Parathyroid adenoma (tissue), 2 donors: Measurements from ENCODE around the gene TSC2.

Experiments
- H2AFZ ChIP-seq: fragments of 300-600 bp; sonication (generic); one replicate; pipeline ENCODE4 v1.7.0; 2017; ENCODE audit warnings: antibody characterized with exemption, mild to moderate bottlenecking
- H3K27ac ChIP-seq: fragments of 300-600 bp; sonication (generic); one replicate; pipeline ENCODE4 v1.7.0; 2017
- H3K27me3 ChIP-seq: fragments of 300-600 bp; sonication (generic); one replicate; pipeline ENCODE4 v1.7.0; 2017; ENCODE audit warnings: low read length; ENCODE audit not compliant: control insufficient read depth, insufficient read depth
- H3K36me3 ChIP-seq: fragments of 300-600 bp; sonication (generic); one replicate; pipeline ENCODE4 v1.7.0; 2017; ENCODE audit warnings: low read length; ENCODE audit not compliant: control insufficient read depth, insufficient read depth
- H3K4me1 ChIP-seq: fragments of 300-600 bp; sonication (generic); one replicate; pipeline ENCODE4 v1.7.0; 2017; ENCODE audit warnings: control low read depth
- H3K4me2 ChIP-seq: fragments of 300-600 bp; sonication (generic); one replicate; pipeline ENCODE4 v1.7.0; 2017; ENCODE audit warnings: low read length
- H3K4me3 ChIP-seq: fragments of 300-600 bp; sonication (generic); one replicate; pipeline ENCODE4 v1.7.0; 2017; ENCODE audit warnings: low read depth, low read length
- H3K79me2 ChIP-seq: fragments of 300-600 bp; sonication (generic); one replicate; pipeline ENCODE4 v1.7.0; 2017; ENCODE audit warnings: control low read depth
- H3K9ac ChIP-seq: fragments of 300-600 bp; sonication (generic); one replicate; pipeline ENCODE4 v1.7.0; 2017; ENCODE audit warnings: mild to moderate bottlenecking
- H3K9me3 ChIP-seq: fragments of 300-600 bp; sonication (generic); one replicate; pipeline ENCODE4 v1.7.0; 2017; ENCODE audit warnings: low read length; ENCODE audit not compliant: control insufficient read depth
- TF ChIP-seq, protein P1 (sequence below): fragments of 300-600 bp; sonication (generic); IDR thresholded peaks from one replicate; pipeline ENCODE4 v1.7.0; 2017; ENCODE audit warnings: antibody characterized with exemption, mild to moderate bottlenecking
- donor health status: primary hyperparathyroidism.

Gene TSC2

DNA sequence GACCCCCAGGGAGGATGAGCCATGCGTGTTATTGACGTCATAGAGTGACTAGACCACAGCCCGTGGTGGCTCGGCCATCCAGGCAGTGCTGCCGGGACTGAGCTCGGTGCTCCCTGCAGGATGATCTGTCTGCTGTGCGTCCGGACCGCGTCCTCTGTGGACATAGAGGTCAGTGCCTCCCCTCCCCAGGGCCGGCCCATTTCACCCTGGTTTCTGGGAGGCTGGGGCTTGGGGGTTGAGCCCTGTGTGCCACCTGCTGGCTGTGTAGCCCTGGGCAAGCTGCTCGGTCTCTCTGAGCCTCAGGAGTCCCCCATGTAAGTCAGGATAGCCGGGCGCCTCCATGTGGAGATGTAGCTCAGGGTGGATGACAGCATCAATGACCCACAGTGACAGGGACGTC lies 8.3 kb downstream of the TSC2 start:
- Histone ChIP-seq H3K4me2 (no peak overlapping the region), H3K27me3 (no peaks in the 10 kb centered on the region), H3K36me3 (no peaks in the 10 kb centered on the region), H3K9ac (no peak overlapping the region), H3K27ac (no peak overlapping the region), H3K4me3 (no peak overlapping the region), H3K9me3 (no peaks in the 10 kb centered on the region), H3K4me1 (no peaks in the 10 kb centered on the region), H2AFZ (no peak overlapping the region), H3K79me2 (peaks cover 9% of the 10 kb centered on the region)
- TF ChIP-seq, protein P1, sequence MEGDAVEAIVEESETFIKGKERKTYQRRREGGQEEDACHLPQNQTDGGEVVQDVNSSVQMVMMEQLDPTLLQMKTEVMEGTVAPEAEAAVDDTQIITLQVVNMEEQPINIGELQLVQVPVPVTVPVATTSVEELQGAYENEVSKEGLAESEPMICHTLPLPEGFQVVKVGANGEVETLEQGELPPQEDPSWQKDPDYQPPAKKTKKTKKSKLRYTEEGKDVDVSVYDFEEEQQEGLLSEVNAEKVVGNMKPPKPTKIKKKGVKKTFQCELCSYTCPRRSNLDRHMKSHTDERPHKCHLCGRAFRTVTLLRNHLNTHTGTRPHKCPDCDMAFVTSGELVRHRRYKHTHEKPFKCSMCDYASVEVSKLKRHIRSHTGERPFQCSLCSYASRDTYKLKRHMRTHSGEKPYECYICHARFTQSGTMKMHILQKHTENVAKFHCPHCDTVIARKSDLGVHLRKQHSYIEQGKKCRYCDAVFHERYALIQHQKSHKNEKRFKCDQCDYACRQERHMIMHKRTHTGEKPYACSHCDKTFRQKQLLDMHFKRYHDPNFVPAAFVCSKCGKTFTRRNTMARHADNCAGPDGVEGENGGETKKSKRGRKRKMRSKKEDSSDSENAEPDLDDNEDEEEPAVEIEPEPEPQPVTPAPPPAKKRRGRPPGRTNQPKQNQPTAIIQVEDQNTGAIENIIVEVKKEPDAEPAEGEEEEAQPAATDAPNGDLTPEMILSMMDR: no peak

DNA sequence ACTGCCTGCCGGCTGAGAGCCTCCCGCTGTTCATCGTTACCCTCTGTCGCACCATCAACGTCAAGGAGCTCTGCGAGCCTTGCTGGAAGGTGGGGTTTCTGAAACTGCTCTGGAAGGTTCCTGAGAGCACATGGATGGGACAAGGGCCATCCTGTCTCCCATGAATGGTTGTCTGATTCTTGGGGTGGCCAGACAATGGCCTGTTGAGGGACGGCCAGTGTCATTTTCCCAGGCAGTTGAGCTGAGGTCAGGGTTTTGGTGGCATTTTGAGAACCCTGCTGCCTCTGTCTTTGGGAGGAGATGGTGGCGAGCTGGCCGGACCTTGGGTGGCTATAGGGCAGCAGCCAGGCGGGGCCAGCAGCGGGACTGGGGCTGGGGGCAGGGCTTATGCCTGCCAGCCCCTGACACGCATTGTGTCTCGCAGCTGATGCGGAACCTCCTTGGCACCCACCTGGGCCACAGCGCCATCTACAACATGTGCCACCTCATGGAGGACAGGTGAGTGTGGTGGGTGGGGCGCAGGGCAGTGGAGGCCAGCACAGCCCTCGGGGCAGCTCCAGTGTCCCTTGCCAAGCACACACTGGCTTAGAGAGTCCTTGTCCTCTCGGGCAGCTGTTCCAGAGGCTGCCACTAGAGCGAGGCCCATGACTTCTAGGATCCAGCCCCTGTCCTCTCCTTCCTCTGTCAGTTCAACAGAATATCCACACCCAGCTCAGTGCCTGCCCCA lies 9.1 kb downstream of the TSC2 start:
- no peak overlapping the region for H3K27ac ChIP-seq
- TF ChIP-seq, protein P1: no peak
- no peaks in the 10 kb centered on the region for H3K9me3 ChIP-seq
- no peak overlapping the region for H3K9ac ChIP-seq
- no peak overlapping the region for H3K4me3 ChIP-seq
- H3K4me1 ChIP-seq: no peaks in the 10 kb centered on the region
- no peaks in the 10 kb centered on the region for H3K36me3 ChIP-seq
- H3K4me2 ChIP-seq: no peak overlapping the region
- H3K27me3 ChIP-seq: no peaks in the 10 kb centered on the region
- peaks cover 3% of the 10 kb centered on the region for H3K79me2 ChIP-seq
- H2AFZ ChIP-seq: no peak overlapping the region

DNA sequence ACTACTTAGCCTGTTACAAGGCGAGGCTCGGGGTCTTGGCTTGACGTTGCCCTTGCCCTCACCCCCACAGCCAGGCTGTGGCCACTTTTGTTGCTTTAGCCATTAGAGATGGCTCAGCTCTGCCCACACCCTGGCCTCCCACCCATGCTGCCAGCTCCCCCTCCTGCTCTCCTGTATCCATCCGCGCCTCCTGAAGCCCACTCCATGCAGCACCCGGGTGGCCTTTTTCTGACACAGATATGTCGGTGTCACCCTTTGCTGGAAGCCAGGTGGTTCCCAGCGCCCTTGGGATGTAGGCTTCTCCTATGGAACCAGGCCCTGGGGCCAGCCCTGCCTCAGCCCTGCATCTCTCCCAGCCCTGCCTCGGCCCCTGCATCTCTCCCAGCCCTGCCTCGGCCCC lies 9.7 kb downstream of the TSC2 start:
- no peaks in the 10 kb centered on the region for H3K27me3 ChIP-seq
- H3K36me3 ChIP-seq: no peaks in the 10 kb centered on the region
- no peak overlapping the region for H3K27ac ChIP-seq
- peaks cover 1% of the 10 kb centered on the region for H3K79me2 ChIP-seq
- H3K4me1 ChIP-seq: no peaks in the 10 kb centered on the region
- no peak overlapping the region for H3K9ac ChIP-seq
- H2AFZ ChIP-seq: no peak overlapping the region
- H3K9me3 ChIP-seq: no peaks in the 10 kb centered on the region
- H3K4me3 ChIP-seq: no peak overlapping the region
- TF ChIP-seq, protein P1: no peak
- H3K4me2 ChIP-seq: no peak overlapping the region

DNA sequence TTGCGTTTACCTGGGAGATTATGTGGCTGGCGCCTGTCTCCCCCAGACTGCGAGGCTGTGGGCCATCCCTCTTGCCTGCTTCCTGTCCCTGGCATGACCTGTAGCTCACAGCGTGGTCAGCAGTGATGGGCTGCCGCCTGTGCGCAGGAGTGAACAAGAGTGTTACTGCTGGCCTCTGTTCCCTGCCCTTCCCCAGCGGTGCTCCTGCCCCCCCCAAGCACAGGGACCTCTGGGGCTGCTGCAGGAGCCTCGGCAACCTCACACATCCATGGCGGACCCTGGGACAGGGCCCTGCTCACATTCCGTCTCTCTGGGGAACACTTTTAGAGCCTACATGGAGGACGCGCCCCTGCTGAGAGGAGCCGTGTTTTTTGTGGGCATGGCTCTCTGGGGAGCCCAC lies 10.6 kb downstream of the TSC2 start:
- Histone ChIP-seq H3K4me3 (no peak overlapping the region), H3K27ac (no peak overlapping the region), H3K36me3 (no peaks in the 10 kb centered on the region), H3K9me3 (no peaks in the 10 kb centered on the region), H2AFZ (no peak overlapping the region), H3K27me3 (no peaks in the 10 kb centered on the region), H3K4me2 (no peak overlapping the region), H3K4me1 (no peaks in the 10 kb centered on the region), H3K79me2 (no peaks in the 10 kb centered on the region), H3K9ac (no peak overlapping the region)
- TF ChIP-seq, protein P1: no peak

DNA sequence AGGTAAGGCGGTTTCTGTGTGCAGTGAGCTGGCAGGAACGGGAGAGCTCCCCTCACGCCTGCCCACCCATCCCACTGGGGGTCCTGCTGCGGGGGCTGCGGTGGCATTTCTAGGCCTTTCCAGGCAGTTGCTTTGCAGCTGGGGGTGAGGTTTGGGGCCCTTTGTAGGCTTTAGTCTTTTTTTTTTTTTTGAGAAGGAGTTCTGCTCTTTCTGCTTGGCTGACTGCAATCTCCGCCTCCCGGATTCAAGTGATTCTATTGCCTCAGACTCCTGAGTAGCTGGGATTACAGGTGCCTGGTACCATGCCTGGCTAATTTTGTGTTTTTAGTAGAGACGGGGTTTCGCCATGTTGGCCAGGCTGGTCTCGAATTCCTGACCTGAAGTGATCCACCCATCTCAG lies 11.1 kb downstream of the TSC2 start:
- H3K36me3 ChIP-seq: no peaks in the 10 kb centered on the region
- H3K4me2 ChIP-seq: no peak overlapping the region
- H3K79me2 ChIP-seq: no peaks in the 10 kb centered on the region
- no peaks in the 10 kb centered on the region for H3K4me1 ChIP-seq
- H3K27me3 ChIP-seq: no peaks in the 10 kb centered on the region
- H3K9me3 ChIP-seq: no peaks in the 10 kb centered on the region
- no peak overlapping the region for H3K4me3 ChIP-seq
- H3K27ac ChIP-seq: no peak overlapping the region
- H2AFZ ChIP-seq: no peak overlapping the region
- TF ChIP-seq, protein P1: no peak
- no peak overlapping the region for H3K9ac ChIP-seq
